GM12873 (cell line): ENCODE data around the gene LTF.

Experiments
- CTCF ChIP-seq: IDR thresholded peaks from 2 replicates; pipeline ENCODE4 v1.5.1; 2012; ENCODE audit warnings: low read depth, mild to moderate bottlenecking, moderate library complexity, low read length, control low read depth; ENCODE audit not compliant: insufficient read depth; ENCODE audit errors: missing control alignments

The LTF gene

GRCh38 chr3:46408853-46409252 is 55.9 kb downstream of the LTF start:
- no peak for TF ChIP-seq CTCF

GRCh38 chr3:46407970-46408369 is 56.7 kb downstream of the LTF start:
- TF ChIP-seq CTCF, result no peak

GRCh38 chr3:46406788-46407611 is 57.7 kb downstream of the LTF start, which contains the start of the genes CCR5AS and CCRL2:
CCR5AS (minus strand) TSS chr3:46407066.
CCRL2 (plus strand) TSS chr3:46407259; CDS start chr3:46408080, 821 bp downstream.
- no peak for TF ChIP-seq CTCF

GRCh38 chr3:46406443-46406787 is 58.3 kb downstream of the LTF start:
- no peak for TF ChIP-seq CTCF

GRCh38 chr3:46405301-46406019 is 59.2 kb downstream of the LTF start:
- TF ChIP-seq CTCF, result no peak

GRCh38 chr3:46401579-46401978 is 63.1 kb downstream of the LTF start:
- TF ChIP-seq CTCF, result no peak

- TF ChIP-seq CTCF, result no peak
Measured at GRCh38 chr3:46400846-46401245, 63.9 kb downstream of the LTF start.
